Measurements from ENCODE around the gene RALGPS1.

- no peak for TF ChIP-seq TP53 (CRISPR knock-in tag; IDR thresholded peaks at IDR 0.05)
- TF ChIP-seq ZNF425 (CRISPR knock-in tag; conservative IDR thresholded peaks at IDR 0.05) = no peak
- TF ChIP-seq MAX (CRISPR knock-in tag; IDR thresholded peaks at IDR 0.05) = no peak
- no peak for TF ChIP-seq CTCF (IDR thresholded peaks at IDR 0.05)
- TF ChIP-seq AFF4 (CRISPR knock-in tag; IDR thresholded peaks at IDR 0.05; ENCODE audit: borderline replicate concordance) = no peak
- no peak for TF ChIP-seq E2F5 (CRISPR knock-in tag; IDR thresholded peaks at IDR 0.05)
- no peak for TF ChIP-seq CREB1 (CRISPR knock-in tag; IDR thresholded peaks at IDR 0.05)
These were observed 263.2 kb downstream of the RALGPS1 start for GRCh38 chr9:127177665-127178265.
